Right ventricle myocardium inferior (tissue), 1 donor: ENCODE results near the gene MACROD2. TPM values are rescaled to one million over a fixed set of nuclear protein-coding genes. Genes with fewer than 3 reads are reported as not detected.

Experiments used
- ATAC-seq: fragments of 200-7000 bp; cut with Tn5 transposase; one replicate; pipeline ENCODE4 v1.9.1; 2020; ENCODE audit warnings: mild to moderate bottlenecking, moderate library complexity
- DNase-seq: peaks from one replicate; pipeline ENCODE4 v3.0.0; 2021; ENCODE audit errors: missing footprints
- intact Hi-C: fragments of 100-400 bp; cut with DNase I; formaldehyde crosslinking; loops from one replicate; pipeline ENCODE4 v1.11.0; 2022
- total RNA-seq: library from RNA; stranded (reverse); fragmentation: NEBNext Ultra II Directional; extraction: Animal tissue kit (Norgen Biotek cat#: 25700); gene quantifications from one replicate; pipeline ENCODE4 v1.2.1, GENCODE V29; 2021
- donor health status: DM: no; HTN: yes; CAD: no; lungs with severe emphysema.

MACROD2 gene
- total RNA-seq, 1 donor from 2014 or later, result 5.0 TPM

GRCh38 chr20:15555913-15556312 lies 1560.6 kb downstream of the MACROD2 start:
- DNase-seq (no peak), ATAC-seq (no peak)
- intact Hi-C loops, result no loop called here

GRCh38 chr20:15556869-15557268 lies 1561.6 kb downstream of the MACROD2 start:
- DNase-seq, result no peak
- no peak for ATAC-seq
- intact Hi-C loops, result no loop called here

DNA sequence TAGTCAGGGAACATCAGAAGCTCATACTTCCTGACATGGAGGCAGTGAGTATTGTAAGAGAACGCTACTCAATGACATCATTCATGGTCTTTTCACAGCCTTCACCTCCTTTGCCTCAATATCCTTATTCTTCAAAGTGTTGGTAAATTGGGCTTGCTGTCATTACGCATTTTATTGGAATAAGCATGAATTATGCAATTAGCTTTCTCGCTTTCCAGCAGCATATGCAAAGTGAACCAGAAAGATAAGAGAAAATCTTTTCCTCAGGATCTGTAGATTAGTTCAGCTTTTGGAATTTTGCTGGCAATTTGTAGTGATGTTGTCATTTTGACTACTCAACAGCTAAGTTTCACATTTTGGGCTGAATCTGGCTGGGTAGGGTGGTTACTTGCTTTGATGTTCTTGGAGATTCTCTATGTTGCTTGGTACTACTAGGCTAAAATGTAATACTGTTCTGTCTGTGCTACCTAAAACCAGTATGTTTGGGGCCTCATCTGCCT lies 1565.8 kb downstream of the MACROD2 start:
- DNase-seq (no peak), ATAC-seq (peak; percentile 62)
- intact Hi-C loops, result no loop called here

- DNase-seq (no peak), ATAC-seq (peak; percentile 74)
- intact Hi-C loops, result no loop called here
Observed at GRCh38 chr20:15561707-15562404, 1566.5 kb downstream of the MACROD2 start.

GRCh38 chr20:15563836-15564235 lies 1568.5 kb downstream of the MACROD2 start:
- intact Hi-C loops, result no loop called here
- ATAC-seq, result no peak
- DNase-seq, result no peak

DNA sequence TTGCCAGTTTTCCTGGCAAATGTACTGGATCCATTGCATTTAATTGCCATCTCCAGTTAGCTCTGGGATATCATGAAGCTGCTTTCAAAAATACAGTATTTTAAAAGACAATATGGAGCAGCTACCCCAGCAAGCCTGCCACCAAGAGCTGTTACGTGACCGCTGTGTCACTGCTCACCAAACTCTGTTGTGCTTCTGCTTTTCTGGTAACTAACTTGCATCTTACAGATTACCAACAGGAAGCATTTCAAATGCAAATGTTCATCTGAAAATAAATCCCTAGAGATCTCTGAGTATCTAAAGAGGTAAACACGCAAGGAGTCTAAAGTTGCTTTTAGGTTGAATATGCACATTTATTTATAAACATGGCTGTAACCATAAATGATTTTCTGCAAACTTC lies 1569.7 kb downstream of the MACROD2 start:
- no peak for DNase-seq
- intact Hi-C loops, result no loop called here
- no peak for ATAC-seq

DNA sequence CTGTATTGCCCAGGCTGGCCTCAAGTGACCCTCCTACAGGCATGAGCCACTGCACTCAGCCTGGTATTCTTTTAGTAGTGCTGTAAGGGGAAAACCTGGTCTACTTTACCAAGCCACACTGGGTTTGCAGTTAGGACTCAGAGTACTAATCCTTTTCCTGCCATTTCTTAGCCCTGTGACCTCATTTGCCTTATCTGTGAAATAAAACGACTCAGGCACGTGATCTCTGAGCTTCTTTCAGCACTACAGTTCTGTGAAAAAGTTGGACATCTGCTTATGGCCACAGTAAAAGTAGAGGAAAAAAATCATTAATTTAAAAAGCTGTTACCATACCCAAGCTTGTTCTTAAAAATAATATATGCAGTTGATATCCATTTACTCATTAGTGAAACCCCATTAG lies 1570.5 kb downstream of the MACROD2 start:
- DNase-seq (no peak), ATAC-seq (no peak)
- intact Hi-C loops, result no loop called here

- intact Hi-C loops, result no loop called here
- DNase-seq (no peak), ATAC-seq (no peak)
Observed at GRCh38 chr20:15567219-15567618, 1571.9 kb downstream of the MACROD2 start.

DNA sequence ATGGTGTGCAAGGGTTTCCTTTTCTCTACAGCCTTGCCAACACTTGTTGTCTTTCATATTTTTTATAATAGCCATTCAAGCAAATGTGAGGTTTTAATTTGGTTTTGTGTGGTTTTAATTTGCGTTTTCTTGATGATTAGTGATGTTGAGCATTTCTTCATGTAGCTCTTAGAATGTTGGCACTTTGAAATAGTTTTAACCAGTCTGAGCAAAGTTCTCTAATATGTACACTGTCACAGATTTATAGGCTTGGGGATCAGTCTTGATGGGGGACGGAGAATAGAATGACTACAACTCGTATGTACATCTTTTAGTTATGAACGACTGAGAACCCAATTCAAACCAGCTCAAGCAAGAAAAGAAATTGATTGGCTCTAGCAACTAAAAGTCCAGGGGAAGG lies 1574.8 kb downstream of the MACROD2 start:
- ATAC-seq, result no peak
- intact Hi-C loops, result no loop called here
- DNase-seq, result no peak

DNA sequence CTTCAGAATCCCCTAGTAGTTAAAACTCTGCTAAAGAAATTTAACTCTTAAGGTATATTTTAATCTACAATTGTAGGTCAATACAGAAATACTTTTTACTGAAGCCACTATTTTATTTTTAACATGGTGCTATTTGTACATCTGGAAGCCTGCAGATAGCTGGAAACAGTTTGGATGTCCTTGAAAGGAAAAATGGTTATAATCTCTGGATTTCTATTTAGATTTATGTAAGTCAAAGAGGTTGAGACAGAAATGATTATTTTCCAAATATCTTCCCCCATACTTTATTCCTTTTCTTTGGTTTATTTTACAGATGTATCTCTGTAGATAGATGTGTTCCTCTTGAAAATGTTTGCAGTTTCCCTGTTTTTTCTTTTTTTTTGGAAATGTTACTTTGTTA lies 1575.7 kb downstream of the MACROD2 start:
- DNase-seq (no peak), ATAC-seq (no peak)
- intact Hi-C loops, result no loop called here

GRCh38 chr20:15575255-15575654 lies 1579.9 kb downstream of the MACROD2 start:
- no peak for ATAC-seq
- no peak for DNase-seq
- intact Hi-C loops, result no loop called here

DNA sequence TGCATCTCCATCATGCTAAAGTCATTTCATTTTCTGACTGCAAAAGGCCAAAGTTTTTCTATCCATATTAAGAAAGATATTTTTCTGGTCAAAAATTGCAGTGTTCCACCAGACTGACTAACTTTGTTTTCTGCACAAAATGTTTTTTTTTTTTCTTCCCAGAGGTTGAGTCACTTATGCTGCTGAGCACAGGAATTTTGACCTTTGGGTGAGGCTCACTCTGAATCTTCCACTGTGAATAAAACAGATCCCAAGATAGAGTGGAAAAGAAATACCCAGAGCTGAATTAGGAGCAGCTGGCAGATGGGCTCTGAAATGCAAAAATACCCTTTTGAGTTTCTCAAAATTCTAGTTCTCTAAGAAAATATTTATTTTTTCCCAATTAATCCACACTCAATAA lies 1581.1 kb downstream of the MACROD2 start:
- ATAC-seq (no peak), DNase-seq (no peak)
- intact Hi-C loops, result no loop called here

GRCh38 chr20:15578113-15578512 lies 1582.8 kb downstream of the MACROD2 start:
- intact Hi-C loops, result no loop called here
- no peak for DNase-seq

GRCh38 chr20:15579688-15580087 lies 1584.4 kb downstream of the MACROD2 start:
- ATAC-seq, result no peak
- intact Hi-C loops, result no loop called here

More at GRCh38 chr20:15578113-15578512, 1582.8 kb downstream of the MACROD2 start:
- ATAC-seq, result no peak

GRCh38 chr20:15582146-15582760 lies 1586.9 kb downstream of the MACROD2 start:
- no peak for ATAC-seq
- intact Hi-C loops, result no loop called here

More at GRCh38 chr20:15579688-15580087, 1584.4 kb downstream of the MACROD2 start:
- DNase-seq, result no peak

GRCh38 chr20:15584507-15584906 lies 1589.2 kb downstream of the MACROD2 start:
- DNase-seq, result no peak
- intact Hi-C loops, result no loop called here
- ATAC-seq, result no peak

More at GRCh38 chr20:15582146-15582760, 1586.9 kb downstream of the MACROD2 start:
- DNase-seq, result no peak

- DNase-seq (no peak), ATAC-seq (no peak)
- intact Hi-C loops, result no loop called here
Observed at GRCh38 chr20:15593081-15593480, 1597.8 kb downstream of the MACROD2 start.

GRCh38 chr20:15594158-15594695 lies 1598.9 kb downstream of the MACROD2 start:
- DNase-seq, result no peak
- intact Hi-C loops, result no loop called here
- no peak for ATAC-seq

GRCh38 chr20:15596220-15596890 lies 1601.0 kb downstream of the MACROD2 start:
- DNase-seq (no peak), ATAC-seq (no peak)
- intact Hi-C loops, result no loop called here

DNA sequence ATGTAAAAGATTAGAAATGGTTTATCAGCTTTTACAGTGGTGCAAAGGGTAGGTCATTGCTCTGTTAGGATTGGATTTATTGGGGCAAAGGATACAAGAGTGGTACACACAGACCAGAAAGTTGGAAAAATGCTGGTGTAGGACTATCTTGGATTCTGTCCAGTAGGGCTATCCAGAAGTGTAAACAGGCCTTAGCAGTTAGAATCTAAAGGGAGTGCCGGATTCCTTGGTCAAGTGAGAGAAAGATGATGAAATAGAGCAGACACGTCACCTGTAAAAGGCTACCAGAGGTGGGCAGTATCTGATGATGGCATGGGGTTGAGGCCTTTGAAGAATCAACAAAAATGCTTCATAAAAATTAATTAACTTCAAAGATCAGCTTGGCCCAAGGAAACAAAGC lies 1602.0 kb downstream of the MACROD2 start:
- intact Hi-C loops, result no loop called here
- DNase-seq (no peak), ATAC-seq (no peak)
